ENCODE measurements around the gene BST2.

Gene BST2, protein sequence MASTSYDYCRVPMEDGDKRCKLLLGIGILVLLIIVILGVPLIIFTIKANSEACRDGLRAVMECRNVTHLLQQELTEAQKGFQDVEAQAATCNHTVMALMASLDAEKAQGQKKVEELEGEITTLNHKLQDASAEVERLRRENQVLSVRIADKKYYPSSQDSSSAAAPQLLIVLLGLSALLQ

GRCh38 chr19:17405250-17406045 is at the start of gene BST2:
TSS of gene BST2 (minus strand) at chr19:17405630. CDS start at chr19:17405575, 55 bp downstream.
- peak in 24 of 56 donors; percentile 1 to 59 (median 18) for DNase-seq

DNA sequence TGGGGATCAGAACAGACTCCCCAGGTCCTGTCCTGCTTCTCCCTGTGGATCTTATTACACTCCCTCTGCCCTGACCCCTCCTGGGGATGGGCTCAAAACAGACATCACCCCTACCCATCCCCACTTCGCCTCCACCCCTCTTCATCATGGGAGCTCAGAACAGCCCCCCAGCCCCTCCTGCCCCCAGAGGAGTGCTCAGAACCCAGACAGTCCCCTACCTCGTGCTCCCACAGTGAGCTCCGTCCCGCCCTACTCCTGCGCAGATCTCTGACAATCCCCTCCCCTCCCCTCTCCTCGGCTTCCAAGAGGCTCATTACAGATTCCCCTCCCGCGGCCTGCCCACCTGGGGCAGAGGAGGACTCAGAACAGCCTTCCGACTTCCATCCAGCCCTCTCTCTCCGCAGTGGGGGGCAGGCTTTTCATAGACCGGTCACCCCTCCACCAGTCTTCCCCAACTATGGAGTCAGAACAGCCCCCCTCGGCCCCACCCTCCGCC is 49.2 kb upstream of the BST2 start:
- no peak for DNase-seq

- no peak for DNase-seq
Observed at GRCh38 chr19:17451820-17452219, 46.4 kb upstream of the BST2 start.

- DNase-seq: no peak
Observed at GRCh38 chr19:17450264-17451075, 45.0 kb upstream of the BST2 start.

- DNase-seq: peak in 8 of 56 donors; percentile 5 to 42 (median 15)
Observed at GRCh38 chr19:17448131-17448967, 42.9 kb upstream of the BST2 start, which contains the start of gene TMEM221. TSS of gene TMEM221 (minus strand) at chr19:17448668. CDS start at chr19:17448462, 206 bp downstream.

- no peak for DNase-seq
Observed at GRCh38 chr19:17447704-17448130, 42.3 kb upstream of the BST2 start.

- no peak for DNase-seq
Observed at GRCh38 chr19:17445526-17446165, 40.2 kb upstream of the BST2 start.

DNA sequence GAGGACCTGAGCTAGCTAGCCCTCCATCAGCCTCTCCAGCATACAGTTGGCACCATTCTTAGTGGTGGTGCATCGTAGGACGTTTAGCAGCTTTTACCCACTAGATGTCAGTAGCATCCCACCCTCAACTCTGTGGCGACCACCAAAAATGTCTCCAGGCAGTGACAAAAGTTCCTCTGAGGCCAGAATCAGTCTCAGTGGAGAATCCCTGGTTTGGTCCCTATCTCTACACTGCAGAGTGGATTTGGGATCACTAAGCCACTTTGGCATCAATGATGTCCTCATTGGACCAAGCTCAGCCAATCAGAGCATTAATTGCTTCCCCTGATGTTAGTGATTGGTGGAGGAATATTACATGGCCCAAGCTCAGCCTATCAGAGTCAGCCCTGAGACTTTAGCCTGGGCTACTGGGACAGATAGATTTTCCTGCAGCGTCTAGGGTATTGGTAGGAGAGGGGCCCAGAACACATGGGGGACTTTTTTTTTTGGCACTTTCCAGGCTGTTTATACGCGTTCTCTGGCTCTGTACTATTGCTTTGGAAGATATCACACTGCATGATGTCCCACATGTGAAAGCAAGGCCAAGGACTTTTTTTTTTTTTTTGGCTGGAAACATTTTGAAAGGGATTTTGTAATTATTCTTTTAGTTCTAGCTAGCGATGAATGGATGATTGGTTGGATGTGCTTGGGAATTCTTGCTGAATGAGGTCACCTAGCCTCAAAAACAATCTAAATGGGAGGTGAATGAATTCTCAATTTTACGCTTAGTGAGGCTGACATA is 36.0 kb upstream of the BST2 start:
- DNase-seq: peak in 3 of 56 donors; percentile 1 to 13 (median 11)

GRCh38 chr19:17436874-17437267 is 31.4 kb upstream of the BST2 start:
- DNase-seq: no peak

- DNase-seq: no peak
Observed at GRCh38 chr19:17436094-17436873, 30.9 kb upstream of the BST2 start.

GRCh38 chr19:17435218-17435617 is 29.8 kb upstream of the BST2 start:
- no peak for DNase-seq

- DNase-seq: no peak
Observed at GRCh38 chr19:17431417-17431816, 26.0 kb upstream of the BST2 start.

DNA sequence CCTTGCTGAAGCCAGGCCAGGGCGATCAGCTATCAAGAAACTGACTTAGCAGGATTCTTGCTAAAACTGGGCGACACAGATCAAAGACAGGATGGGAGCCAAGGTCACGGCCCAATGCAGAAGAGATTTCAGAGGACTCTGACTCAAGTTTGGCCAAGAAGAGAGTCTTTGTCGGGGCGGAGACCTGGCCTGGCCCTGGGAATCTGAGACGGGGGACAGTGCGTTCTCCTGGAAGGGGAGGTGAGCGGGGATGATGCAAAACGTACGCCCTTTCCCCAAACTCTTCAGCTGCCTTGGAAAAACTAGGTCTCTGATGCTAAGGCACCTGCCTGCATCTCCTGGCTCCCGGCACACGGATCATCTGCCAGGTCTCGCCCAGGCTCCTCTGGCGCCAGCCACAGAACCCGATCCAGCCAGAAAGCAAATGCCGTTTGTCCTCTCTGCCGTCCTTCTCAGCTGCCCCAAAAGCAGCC is 24.2 kb upstream of the BST2 start:
- no peak for DNase-seq

DNA sequence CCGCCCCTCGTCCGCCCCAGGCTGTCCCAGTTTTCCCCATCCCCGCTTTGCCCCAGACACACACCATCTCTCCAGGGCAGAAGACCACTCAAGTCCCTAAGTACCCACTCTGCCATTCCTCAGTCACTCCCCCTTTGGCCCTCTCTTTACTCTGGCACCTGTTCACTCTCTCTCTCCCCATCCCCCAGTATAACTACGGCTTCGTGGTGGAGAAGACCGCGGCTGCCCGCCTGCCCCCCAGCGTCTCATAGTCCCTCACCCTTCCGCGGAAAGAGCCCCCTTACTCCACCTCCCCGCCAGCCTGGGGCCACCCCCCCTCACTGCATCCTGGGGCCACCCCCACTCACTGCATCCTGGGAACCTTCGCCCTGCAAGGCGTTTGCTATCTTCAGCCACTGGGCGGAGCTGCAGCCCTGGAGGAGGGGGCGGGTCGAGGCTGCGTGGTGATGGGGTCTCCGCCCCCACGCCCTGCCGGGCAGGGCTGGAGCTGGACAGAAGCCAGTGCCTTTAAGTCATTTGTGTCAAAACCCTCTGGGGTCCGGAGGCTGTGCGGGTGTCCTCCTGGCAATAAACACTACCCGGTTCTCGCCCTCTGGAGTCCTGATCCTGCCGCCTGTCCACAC is 19.4 kb upstream of the BST2 start:
- peak in 23 of 56 donors; percentile 2 to 57 (median 16) for DNase-seq

DNA sequence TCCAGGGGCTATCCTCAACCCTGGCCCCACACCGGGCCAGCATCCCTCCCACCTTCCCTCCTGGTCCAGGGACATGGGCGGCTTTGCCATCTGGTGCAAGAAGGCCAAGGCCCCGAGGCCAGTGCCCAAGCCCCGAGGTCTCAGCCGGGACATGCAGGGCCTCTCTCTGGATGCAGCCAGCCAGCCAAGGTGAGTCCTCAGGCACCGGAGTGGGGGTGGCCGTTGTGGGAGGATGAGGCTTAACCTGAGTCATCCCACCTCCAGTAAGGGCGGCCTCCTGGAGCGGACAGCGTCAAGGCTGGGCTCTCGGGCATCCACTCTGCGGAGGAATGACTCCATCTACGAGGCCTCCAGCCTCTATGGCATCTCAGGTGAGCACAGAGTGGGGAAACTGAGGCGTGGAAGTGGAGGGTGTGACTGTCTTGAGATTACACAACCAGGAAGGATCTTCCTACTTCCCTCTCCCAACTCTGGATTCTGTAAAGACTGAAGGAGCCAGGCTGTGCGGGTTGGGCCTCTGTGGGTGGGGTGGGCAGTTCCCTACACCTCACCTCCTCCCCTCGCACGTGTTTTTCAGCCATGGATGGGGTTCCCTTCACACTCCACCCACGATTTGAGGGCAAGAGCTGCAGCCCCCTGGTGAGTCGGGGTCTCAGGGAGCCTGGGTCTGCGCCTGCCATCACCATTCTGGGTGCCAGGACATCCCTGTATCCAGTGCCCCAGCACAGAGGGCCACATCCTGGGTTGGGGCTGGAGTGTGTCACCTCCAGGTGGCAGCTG is 18.2 kb upstream of the BST2 start:
- no peak for DNase-seq

GRCh38 chr19:17421942-17422341 is 16.5 kb upstream of the BST2 start:
- DNase-seq: no peak

DNA sequence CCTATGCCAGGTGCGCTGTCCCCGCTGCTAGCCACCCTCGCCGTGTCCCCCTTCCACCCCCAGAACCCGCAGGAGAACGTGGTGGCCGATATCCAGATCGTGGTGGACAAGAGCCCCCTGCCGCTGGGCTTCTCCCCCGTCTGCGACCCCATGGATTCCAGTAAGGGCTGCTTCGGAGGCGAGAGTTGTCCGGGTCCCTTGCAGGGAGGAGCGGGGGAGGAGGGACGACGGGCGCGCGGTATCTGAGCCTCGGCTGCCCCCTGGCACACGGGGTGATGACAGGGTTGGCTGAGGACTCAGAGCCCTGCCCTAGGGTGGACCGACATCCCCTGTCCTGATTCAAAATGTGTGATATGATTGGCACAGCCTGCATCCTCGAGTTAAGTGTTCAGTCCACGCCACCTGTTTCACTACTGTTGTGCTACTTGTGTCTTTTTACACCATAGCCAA is 15.1 kb upstream of the BST2 start:
- peak in 8 of 56 donors; percentile 1 to 41 (median 21) for DNase-seq
